Colonic mucosa (tissue), 4 donors: ENCODE measurements around the gene NKG7. TPM values are rescaled to one million over a fixed set of nuclear protein-coding genes. Genes with fewer than 3 reads are reported as not detected.

Source experiments
- DNase-seq: peaks from one replicate; pipeline ENCODE4 v3.0.0-alpha.2; 2020
- H3K27ac ChIP-seq: fragments of 200-600 bp; one replicate; pipeline ENCODE4 v1.8.0; 2021
- H3K27me3 ChIP-seq: fragments of 200-600 bp; one replicate; pipeline ENCODE4 v1.8.0; 2021
- H3K36me3 ChIP-seq: fragments of 200-600 bp; one replicate; pipeline ENCODE4 v1.8.0; 2021
- H3K4me1 ChIP-seq: fragments of 200-600 bp; one replicate; pipeline ENCODE4 v1.8.0; 2021; ENCODE audit warnings: mild to moderate bottlenecking
- H3K4me3 ChIP-seq: fragments of 200-600 bp; one replicate; pipeline ENCODE4 v1.8.0; 2021
- H3K9ac ChIP-seq, 2 donors: one replicate each; pipeline ENCODE4 v1.7.0; 2013; ENCODE audit warnings: control low read depth in 2 of 2, low read depth in 2 of 2, low read length in 2 of 2
- H3K9me3 ChIP-seq: fragments of 200-600 bp; one replicate; pipeline ENCODE4 v1.8.0; 2021
- CTCF ChIP-seq: fragments of 200-600 bp; IDR thresholded peaks from one replicate; pipeline ENCODE4 v1.8.0; 2022; ENCODE audit warnings: antibody characterized with exemption, mild to moderate bottlenecking
- intact Hi-C: fragments of 100-400 bp; cut with DNase I; formaldehyde crosslinking; loops from one replicate; pipeline ENCODE4 v1.14.1; 2022
- total RNA-seq, 2 donors: library from RNA; stranded (reverse); fragmentation: NEBNext Ultra II Directional in 1 of 2; extraction: Animal tissue kit (Norgen Biotek cat#: 25700) in 1 of 2; gene quantifications; one replicate each; pipeline ENCODE4 v1.2.1, GENCODE V29; 2021
- donor health status: healthy.
- donor health status: DM: no; HTN: no; CAD: no.
- donor health status: DM: no; HTN: no; CAD: no.

Gene NKG7
- total RNA-seq, 2 donors from 2014 or later = 2.3 to 2.7 TPM

- DNase-seq = no peak
- Histone ChIP-seq H3K27ac (no peak overlapping the region), H3K4me1 (peaks cover 4% of the 10 kb centered on the region), H3K9ac (no peak overlapping the region), H3K27me3 (no peaks in the 10 kb centered on the region), H3K36me3 (no peaks in the 10 kb centered on the region), H3K4me3 (no peak overlapping the region), H3K9me3 (no peaks in the 10 kb centered on the region)
- intact Hi-C loops = loop anchor here (5.0 kb wide), 1 partner anchor 70 kb away; no protein-coding TSS in a partner anchor
- TF ChIP-seq CTCF = no peak
Observed at GRCh38 chr19:51337141-51337860, 35.2 kb downstream of the NKG7 start.

- TF ChIP-seq CTCF = no peak
- Histone ChIP-seq H3K4me1 (no peaks in the 10 kb centered on the region), H3K4me3 (no peak overlapping the region), H3K9ac (no peak overlapping the region), H3K36me3 (no peaks in the 10 kb centered on the region), H3K9me3 (no peaks in the 10 kb centered on the region), H3K27ac (no peak overlapping the region), H3K27me3 (no peaks in the 10 kb centered on the region)
- DNase-seq = no peak
- intact Hi-C loops = no loop called here
Observed at GRCh38 chr19:51333836-51334460, 38.5 kb downstream of the NKG7 start.

GRCh38 chr19:51331716-51332115 is 40.7 kb downstream of the NKG7 start:
- no peak for DNase-seq
- Histone ChIP-seq H3K9me3 (no peaks in the 10 kb centered on the region), H3K27ac (no peak overlapping the region), H3K9ac (no peak overlapping the region), H3K36me3 (no peaks in the 10 kb centered on the region), H3K4me1 (no peaks in the 10 kb centered on the region), H3K4me3 (no peak overlapping the region), H3K27me3 (peaks cover 16% of the 10 kb centered on the region)
- no peak for TF ChIP-seq CTCF
- intact Hi-C loops = no loop called here

GRCh38 chr19:51331193-51331592 is 41.3 kb downstream of the NKG7 start:
- intact Hi-C loops = no loop called here
- no peak for DNase-seq
- H3K4me1 ChIP-seq = no peaks in the 10 kb centered on the region
- no peaks in the 10 kb centered on the region for H3K36me3 ChIP-seq
- no peaks in the 10 kb centered on the region for H3K9me3 ChIP-seq
- no peak overlapping the region for H3K9ac ChIP-seq
- no peak for TF ChIP-seq CTCF
- H3K27ac ChIP-seq = no peak overlapping the region
- peaks cover 16% of the 10 kb centered on the region for H3K27me3 ChIP-seq
- H3K4me3 ChIP-seq = no peak overlapping the region

GRCh38 chr19:51330366-51330765 is 42.1 kb downstream of the NKG7 start:
- Histone ChIP-seq H3K27ac (no peak overlapping the region), H3K4me1 (no peaks in the 10 kb centered on the region), H3K27me3 (peaks cover 16% of the 10 kb centered on the region), H3K9ac (no peak overlapping the region), H3K9me3 (no peaks in the 10 kb centered on the region), H3K36me3 (no peaks in the 10 kb centered on the region), H3K4me3 (no peak overlapping the region)
- TF ChIP-seq CTCF = no peak
- no peak for DNase-seq
- intact Hi-C loops = no loop called here
